ENCODE data around the gene DOCK2.

DOCK2 gene

GRCh38 chr5:169874621-169875020 is 237.5 kb downstream of the DOCK2 start:
- DNase-seq = no peak

DNA sequence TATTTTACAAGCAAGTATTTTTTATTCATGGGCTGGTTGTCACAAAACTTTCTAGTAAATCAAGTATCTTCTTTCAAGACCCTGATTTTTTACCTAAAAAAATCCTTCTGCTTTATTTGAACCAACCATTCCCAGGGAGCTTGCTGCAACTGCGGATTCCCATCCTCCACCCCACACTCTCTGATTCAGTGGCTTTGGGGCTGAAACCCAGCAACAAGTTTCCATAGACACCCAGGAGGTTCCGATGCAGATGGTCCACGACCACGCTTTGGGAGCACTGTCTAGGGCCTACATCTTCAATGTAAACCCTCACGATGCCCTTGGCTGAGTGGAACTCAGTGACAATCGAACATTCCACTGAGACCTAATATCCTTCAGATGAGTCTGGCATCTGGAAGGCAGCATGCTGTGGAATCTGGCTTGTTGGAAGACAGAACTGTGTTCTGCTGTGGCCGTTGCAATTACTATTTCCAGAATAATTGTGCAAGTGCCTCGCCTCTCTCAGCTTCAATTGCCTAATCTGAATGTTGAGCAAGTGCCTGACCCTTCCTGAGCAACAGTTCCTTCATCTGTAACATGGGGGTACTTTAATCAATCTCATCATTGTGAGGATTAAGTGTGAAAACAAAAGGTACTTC is 238.1 kb downstream of the DOCK2 start:
- DNase-seq = no peak

DNA sequence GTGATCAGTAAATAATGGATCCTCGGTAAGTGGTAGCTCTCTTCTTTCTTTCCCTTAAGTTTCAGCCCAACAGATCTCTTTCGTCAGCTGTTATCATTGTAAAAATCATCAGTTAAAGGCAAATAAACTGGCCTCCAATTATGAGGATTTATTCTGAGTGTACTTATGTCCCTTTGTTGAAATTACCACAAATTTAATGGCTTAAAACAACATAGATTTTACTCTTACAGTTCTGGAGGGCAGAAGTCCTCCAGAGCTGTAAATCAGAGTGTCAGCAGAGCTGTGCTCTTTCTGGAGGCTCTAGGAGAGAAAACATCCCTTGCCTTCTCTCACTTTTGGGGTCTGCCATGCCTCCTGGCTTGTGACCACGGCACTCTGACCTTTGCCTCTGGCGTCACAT is 238.7 kb downstream of the DOCK2 start:
- no peak for DNase-seq

- DNase-seq = no peak
Measured at GRCh38 chr5:169876386-169876785, 239.3 kb downstream of the DOCK2 start.

DNA sequence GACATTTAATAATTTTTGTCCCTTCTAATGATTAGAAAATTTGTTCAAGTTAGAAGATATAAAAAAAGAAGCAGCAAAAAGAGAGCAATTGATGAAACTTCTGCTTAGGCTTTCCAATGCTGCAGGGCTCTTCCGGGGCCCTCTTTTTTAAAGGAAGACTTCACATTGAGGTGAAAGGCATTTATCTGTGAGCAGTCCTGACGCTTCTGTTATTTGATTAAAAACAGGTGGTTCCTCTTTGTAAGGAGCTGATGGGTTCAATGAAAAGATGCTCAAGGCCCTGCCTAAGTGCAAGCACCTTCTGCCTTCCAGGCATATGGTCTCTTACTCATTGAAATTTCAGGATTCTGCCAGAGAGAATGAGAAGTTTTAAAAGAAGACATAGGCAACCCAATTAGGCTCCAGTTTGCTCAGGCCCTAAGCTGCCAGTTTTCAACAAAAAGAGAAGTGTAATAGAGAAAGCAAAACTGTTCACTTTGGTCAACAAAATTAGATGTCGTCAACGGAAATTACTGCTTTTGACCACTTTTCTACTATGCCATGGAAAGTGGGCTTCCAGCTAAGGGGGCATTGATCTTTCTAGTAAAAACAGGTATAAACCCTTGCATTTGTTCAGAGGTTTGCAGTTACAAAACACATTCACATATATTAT is 243.1 kb downstream of the DOCK2 start:
- DNase-seq = no peak

GRCh38 chr5:169880785-169881184 is 243.7 kb downstream of the DOCK2 start:
- no peak for DNase-seq

- no peak for DNase-seq
Measured at GRCh38 chr5:169881702-169882303, 244.7 kb downstream of the DOCK2 start.

DNA sequence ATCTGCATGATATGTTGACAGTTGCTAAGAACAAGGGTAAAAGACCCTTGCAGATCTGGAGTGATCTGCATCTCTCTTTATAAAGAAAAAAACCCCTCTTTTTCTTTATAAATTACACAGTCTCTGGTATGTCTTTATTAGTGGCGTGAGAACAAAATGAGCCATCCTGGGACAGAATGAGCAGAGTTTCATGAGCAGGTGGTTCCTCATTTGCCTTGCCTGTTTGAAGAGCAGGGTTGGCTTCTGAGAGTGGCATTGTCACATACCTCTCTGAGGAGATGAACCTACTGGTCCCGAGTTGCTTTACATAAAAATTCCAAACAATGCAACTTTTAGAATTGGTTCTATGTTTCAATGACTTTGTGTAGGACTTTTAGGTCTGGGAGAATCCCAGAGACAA is 249.0 kb downstream of the DOCK2 start:
- DNase-seq = no peak

DNA sequence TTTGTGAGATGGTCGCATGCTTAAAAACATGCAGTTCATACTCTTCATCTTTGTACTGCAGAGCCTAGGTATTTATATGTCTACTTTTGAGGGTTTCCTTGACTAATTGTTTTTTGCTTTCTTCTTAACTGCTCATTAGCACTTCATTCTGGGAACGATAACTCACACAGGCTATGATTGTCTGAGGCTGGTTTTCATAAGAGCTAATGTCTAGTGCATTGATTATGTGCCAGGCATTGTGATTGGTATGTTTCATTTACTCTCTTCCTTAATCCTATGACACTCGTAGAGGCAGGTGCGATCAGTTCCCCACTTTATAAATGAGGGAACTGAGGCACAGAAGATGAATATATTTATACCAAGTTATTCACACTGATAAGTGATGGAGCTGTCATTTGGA is 249.6 kb downstream of the DOCK2 start:
- no peak for DNase-seq

DNA sequence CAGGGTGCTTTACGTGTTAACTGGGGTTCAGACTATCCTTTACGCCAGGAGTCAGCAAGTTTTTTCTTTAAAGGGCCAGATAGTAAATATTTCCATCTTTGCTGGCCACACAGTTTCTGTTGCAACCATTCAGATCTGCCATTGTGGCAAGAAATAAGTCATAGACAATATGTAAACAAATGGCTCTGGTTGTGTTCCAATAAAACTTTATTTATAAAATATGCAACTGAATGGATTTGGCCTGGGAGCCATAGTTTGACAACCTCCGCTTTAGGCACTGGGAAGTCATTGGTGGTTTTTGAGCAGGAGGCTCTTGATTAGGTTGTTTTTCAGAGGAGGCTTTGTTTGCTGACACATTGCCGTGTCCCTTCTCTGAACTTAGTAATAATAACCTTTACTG is 252.5 kb downstream of the DOCK2 start:
- DNase-seq = no peak

GRCh38 chr5:169893010-169893409 is 255.9 kb downstream of the DOCK2 start:
- DNase-seq = no peak

GRCh38 chr5:169893571-169893970 is 256.5 kb downstream of the DOCK2 start:
- no peak for DNase-seq

DNA sequence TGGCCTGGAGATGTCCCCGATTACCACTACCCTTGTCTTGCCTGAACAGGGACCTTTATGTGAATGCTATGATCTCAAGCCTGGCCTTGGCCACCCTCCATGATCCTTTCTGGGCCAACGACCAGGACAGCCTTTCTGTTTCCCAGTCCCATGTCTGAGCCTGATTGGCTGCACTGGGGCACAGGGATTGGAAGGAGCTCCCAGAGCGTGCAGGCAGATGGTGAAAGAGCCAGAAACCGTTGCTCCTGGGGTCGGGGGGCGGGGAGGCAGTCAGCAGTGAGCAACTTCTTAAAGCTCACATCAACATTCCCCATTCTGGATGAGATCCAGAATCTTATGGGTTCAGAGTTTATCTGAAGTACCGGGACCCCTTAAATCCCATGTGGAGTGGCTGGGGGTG is 258.9 kb downstream of the DOCK2 start:
- no peak for DNase-seq

DNA sequence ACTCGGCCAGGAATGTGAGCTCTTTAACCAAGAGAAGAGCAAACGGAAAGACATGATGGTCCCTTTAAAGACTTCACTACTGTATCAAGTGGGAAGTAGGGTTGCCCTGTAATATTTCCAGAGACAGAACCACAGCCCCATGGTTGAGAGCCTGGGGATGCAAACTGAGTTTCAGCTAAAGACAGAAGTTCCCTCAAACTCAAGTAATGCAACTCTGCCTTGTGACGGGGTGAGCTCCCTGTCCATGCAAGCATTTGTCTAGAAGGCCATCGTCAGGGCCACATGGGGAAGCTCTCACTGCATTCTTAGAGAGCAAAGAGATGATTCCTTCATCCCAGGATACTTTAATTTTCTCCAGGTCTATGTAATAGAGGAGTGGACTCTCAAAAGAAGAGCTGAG is 260.4 kb downstream of the DOCK2 start:
- DNase-seq = no peak

DNA sequence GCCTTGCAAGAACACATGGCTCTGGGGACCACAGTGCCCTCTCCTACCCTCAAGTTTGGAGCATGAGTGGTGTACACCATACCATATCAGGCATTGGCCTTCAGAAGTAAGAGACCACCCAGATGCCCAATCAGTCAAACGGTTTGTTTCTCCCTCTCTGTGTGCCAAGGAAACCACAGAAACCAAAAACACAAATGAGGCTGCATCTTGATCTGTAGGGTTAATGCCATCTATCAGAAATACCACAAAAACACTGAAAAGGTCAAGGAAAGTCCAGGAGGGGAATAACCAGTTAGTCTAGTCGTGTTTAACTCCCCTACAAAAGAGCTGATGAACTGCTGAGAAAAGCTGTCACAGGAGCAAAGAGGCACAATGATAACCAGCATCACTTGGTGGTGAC is 264.8 kb downstream of the DOCK2 start:
- DNase-seq = no peak

GRCh38 chr5:169904059-169904458 is 267.0 kb downstream of the DOCK2 start:
- no peak for DNase-seq

GRCh38 chr5:169904508-169904907 is 267.4 kb downstream of the DOCK2 start:
- no peak for DNase-seq

GRCh38 chr5:169905017-169905416 is 267.9 kb downstream of the DOCK2 start:
- DNase-seq = no peak

- no peak for DNase-seq
Measured at GRCh38 chr5:169906745-169907649, 269.9 kb downstream of the DOCK2 start.

DNA sequence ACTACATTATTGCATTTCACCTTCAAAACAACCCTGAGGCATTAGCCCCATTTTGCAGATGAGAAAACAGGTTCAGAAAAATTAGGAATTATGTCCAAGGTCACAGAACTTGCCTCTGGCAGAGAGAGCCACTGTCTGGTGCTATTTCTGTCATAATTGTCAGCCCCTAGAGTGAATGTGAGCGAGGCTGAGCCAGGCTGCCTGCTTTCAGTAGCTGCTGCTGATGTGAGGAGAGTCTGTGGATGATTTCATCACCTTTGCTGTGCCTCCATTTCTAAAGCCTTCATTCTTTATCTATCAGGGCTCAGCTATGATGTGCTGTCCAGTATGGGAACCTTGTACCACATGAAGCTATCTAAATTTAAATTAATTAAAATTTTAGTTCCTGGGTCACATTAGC is 271.8 kb downstream of the DOCK2 start:
- DNase-seq = no peak

DNA sequence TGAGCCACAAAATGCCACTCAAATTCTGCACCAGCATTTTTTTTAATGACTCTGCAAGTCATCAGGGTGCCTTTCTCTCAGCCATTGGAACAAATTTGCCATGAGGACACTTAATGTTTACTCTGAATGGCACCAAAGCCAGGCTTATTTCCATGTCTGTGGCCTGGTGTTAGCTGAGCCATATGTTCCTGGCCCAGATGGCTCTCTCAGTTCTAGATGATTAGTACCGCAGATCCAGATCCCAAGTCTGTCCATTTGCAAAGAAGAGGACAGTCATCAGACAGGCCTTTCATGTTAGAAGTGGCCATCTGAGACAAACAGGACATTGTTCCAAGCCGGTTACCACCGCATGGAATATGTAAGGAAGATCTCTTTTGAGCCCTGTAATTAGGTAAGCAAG is 272.9 kb downstream of the DOCK2 start:
- DNase-seq = no peak

- DNase-seq = no peak
Measured at GRCh38 chr5:169910393-169910792, 273.3 kb downstream of the DOCK2 start.

- DNase-seq = no peak
Measured at GRCh38 chr5:169911448-169912212, 274.6 kb downstream of the DOCK2 start.

Measured in activated naive CD4-positive, alpha-beta T cell treated with anti-CD3 and anti-CD28 coated beads, Interleukin-2, amount 50 U/mL, for 16 hours (primary cell).